ENCODE data around the gene MBNL1. TPM values are rescaled to one million over a fixed set of nuclear protein-coding genes. Genes with fewer than 3 reads are reported as not detected.

Gene MBNL1
- total and polyA plus RNA-seq, 3 donors from 2014 or later: 36.5 to 167 (median 145) TPM

DNA sequence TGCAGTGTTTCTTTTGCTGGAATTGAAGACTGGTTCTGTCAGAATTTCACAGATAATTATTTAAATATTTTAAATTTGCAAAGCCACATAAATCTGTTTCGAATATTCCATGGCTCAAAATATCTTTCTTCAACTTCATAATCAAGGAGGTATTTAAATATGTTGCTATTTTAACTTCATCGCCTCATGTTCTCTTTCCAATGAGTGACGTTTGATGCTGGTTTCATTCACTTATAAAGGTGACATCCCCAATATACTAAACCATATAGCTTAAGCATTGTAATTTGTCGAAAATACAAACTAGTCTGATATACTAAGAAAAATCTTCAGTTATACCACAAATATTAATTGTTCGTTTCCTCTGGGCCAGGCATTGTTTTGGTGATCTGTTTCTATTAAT lies 22.5 kb downstream of the MBNL1 start:
- Histone ChIP-seq H3K36me3 (ENCODE audit: low read depth, missing control alignments) (no peaks in the 10 kb centered on the region), H3K4me3 (no peak overlapping the region), H3K4me1 (peaks cover 7% of the 10 kb centered on the region), H3K27me3 (no peaks in the 10 kb centered on the region), H3K27ac (no peak overlapping the region), H3K9me3 (no peaks in the 10 kb centered on the region)
- WGBS, 2 donors: 82 to 88% methylated on average over 5 of the region's 5 CpGs
- intact Hi-C loops (cut with DNase I; ENCODE audit: low total_unique reads): no loop called here
- no peak for DNase-seq
- TF ChIP-seq, protein P1, sequence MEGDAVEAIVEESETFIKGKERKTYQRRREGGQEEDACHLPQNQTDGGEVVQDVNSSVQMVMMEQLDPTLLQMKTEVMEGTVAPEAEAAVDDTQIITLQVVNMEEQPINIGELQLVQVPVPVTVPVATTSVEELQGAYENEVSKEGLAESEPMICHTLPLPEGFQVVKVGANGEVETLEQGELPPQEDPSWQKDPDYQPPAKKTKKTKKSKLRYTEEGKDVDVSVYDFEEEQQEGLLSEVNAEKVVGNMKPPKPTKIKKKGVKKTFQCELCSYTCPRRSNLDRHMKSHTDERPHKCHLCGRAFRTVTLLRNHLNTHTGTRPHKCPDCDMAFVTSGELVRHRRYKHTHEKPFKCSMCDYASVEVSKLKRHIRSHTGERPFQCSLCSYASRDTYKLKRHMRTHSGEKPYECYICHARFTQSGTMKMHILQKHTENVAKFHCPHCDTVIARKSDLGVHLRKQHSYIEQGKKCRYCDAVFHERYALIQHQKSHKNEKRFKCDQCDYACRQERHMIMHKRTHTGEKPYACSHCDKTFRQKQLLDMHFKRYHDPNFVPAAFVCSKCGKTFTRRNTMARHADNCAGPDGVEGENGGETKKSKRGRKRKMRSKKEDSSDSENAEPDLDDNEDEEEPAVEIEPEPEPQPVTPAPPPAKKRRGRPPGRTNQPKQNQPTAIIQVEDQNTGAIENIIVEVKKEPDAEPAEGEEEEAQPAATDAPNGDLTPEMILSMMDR (IDR thresholded peaks at IDR 0.05): no peak
- no peak for TF ChIP-seq POLR2A (IDR thresholded peaks at IDR 0.05)

- TF ChIP-seq, protein P1 (IDR thresholded peaks at IDR 0.05): no peak
- no peak for TF ChIP-seq POLR2A (IDR thresholded peaks at IDR 0.05)
- DNase-seq: no peak
- Histone ChIP-seq H3K27ac (no peak overlapping the region), H3K27me3 (no peaks in the 10 kb centered on the region), H3K4me1 (peaks cover 10% of the 10 kb centered on the region), H3K9me3 (no peaks in the 10 kb centered on the region), H3K4me3 (no peak overlapping the region), H3K36me3 (ENCODE audit: low read depth, missing control alignments) (no peaks in the 10 kb centered on the region)
- 73 to 81% methylated on average over 4 of the region's 4 CpGs for WGBS, 2 donors
- intact Hi-C loops (cut with DNase I; ENCODE audit: low total_unique reads): no loop called here
Measured at GRCh38 chr3:152291649-152292066, 22.9 kb downstream of the MBNL1 start.

DNA sequence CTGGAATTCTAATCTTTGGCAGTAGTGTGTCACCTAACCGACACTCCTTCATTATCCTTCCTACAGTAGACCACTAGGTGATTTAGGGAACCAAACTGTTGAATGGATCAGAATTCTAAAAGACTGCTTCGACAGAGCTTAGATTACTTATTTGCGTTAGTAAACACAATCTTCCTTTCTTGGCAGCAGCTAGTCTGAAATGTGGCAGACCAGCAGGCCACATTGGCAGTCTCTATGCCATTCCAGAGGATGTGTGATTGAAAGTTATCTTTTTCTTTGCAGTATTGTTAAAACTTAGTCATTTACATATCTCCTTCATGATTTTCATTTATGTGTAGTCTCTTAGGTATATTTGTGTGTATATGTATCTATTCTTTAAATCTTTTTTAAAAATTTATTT lies 23.6 kb downstream of the MBNL1 start:
- no peak overlapping the region for H3K4me3 ChIP-seq
- WGBS, 2 donors: 69 to 90% methylated on average over 3 of the region's 3 CpGs
- H3K27ac ChIP-seq: no peak overlapping the region
- TF ChIP-seq, protein P1 (IDR thresholded peaks at IDR 0.05): no peak
- no peak for TF ChIP-seq POLR2A (IDR thresholded peaks at IDR 0.05)
- H3K27me3 ChIP-seq: no peaks in the 10 kb centered on the region
- no peaks in the 10 kb centered on the region for H3K36me3 ChIP-seq (ENCODE audit: low read depth, missing control alignments)
- H3K9me3 ChIP-seq: no peaks in the 10 kb centered on the region
- peaks cover 10% of the 10 kb centered on the region for H3K4me1 ChIP-seq
- DNase-seq: no peak
- intact Hi-C loops (cut with DNase I; ENCODE audit: low total_unique reads): no loop called here

DNA sequence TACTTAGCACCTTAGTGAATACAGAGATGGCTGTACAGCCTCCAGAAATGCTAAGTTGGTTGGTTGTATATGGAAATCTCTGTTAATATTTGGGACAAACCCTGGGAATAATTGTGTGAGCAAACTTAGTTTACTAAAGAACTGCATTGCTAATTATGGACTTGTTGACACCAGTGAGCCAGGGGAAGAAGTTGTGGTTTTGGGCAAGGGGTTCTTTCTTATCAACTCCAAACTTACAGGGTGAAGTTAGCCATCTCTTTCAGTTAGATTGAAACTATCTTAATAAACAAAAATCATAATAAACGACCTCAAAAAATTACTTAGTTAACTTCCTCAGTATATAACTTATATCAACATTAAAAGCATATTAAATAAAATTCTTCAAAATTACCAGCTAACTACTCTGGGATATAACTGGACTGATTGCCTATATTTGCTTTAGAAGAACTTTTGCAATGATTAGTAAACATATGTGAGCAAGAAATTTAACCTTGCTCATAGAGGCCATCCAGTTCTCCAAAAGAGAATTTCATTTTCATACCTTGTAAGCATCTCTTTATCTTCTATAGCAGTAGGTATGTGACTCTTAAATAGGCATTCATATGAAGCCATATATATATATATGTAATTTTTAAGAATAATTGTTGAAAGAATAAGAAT lies 24.7 kb downstream of the MBNL1 start:
- no peaks in the 10 kb centered on the region for H3K9me3 ChIP-seq
- TF ChIP-seq POLR2A (IDR thresholded peaks at IDR 0.05): no peak
- TF ChIP-seq, protein P1 (IDR thresholded peaks at IDR 0.05): no peak
- peaks cover 18% of the 10 kb centered on the region for H3K4me1 ChIP-seq
- 70 to 82% methylated on average over 1 of the region's 1 CpG for WGBS, 2 donors
- H3K27ac ChIP-seq: no peak overlapping the region
- no peak for DNase-seq
- H3K36me3 ChIP-seq (ENCODE audit: low read depth, missing control alignments): no peaks in the 10 kb centered on the region
- no peaks in the 10 kb centered on the region for H3K27me3 ChIP-seq
- H3K4me3 ChIP-seq: no peak overlapping the region
- intact Hi-C loops (cut with DNase I; ENCODE audit: low total_unique reads): no loop called here

DNA sequence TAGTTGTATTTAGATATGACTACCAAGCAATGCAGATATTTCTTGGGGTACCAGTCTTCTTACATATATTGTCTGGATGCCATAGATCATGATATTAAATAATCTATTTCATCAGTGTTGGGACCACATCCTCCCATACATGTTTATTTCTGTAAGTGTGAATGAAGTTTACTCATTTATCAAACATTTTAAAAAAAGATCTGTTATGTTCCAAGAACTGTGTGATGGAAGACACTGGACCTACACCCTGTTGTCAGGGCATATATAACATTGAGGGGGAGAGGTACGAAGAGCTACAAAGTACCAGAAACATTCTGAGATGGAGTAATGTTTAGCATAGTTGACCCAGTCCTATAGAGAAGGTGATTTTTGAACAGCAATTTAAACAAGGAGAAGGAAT lies 26.6 kb downstream of the MBNL1 start:
- no peaks in the 10 kb centered on the region for H3K9me3 ChIP-seq
- WGBS, 2 donors: 64 to 68% methylated on average over 1 of the region's 1 CpG
- intact Hi-C loops (cut with DNase I; ENCODE audit: low total_unique reads): no loop called here

More for the DNA sequence above, 26.6 kb downstream of the MBNL1 start:
- Histone ChIP-seq H3K36me3 (ENCODE audit: low read depth, missing control alignments) (no peaks in the 10 kb centered on the region), H3K27me3 (no peaks in the 10 kb centered on the region), H3K27ac (no peak overlapping the region), H3K4me3 (no peak overlapping the region), H3K4me1 (peaks cover 32% of the 10 kb centered on the region)
- TF ChIP-seq POLR2A (IDR thresholded peaks at IDR 0.05): no peak
- TF ChIP-seq, protein P1 (IDR thresholded peaks at IDR 0.05): no peak
- no peak for DNase-seq

All from testis (tissue), 3 donors.